ENCODE data around the gene PCDHB14. TPM values are rescaled to one million over a fixed set of nuclear protein-coding genes. Genes with fewer than 3 reads are reported as not detected.
A peak's percentile ranks its signal among the peaks of the same experiment; 100 is the strongest.
"Not testable (repeated sequence)": the region's sequence is repeated elsewhere in the genome, so short reads cannot be mapped to it uniquely, and the experiment has no call there.

The PCDHB14 gene
- total RNA-seq, 1 experiment from 2014 or later: 0.40 TPM

DNA sequence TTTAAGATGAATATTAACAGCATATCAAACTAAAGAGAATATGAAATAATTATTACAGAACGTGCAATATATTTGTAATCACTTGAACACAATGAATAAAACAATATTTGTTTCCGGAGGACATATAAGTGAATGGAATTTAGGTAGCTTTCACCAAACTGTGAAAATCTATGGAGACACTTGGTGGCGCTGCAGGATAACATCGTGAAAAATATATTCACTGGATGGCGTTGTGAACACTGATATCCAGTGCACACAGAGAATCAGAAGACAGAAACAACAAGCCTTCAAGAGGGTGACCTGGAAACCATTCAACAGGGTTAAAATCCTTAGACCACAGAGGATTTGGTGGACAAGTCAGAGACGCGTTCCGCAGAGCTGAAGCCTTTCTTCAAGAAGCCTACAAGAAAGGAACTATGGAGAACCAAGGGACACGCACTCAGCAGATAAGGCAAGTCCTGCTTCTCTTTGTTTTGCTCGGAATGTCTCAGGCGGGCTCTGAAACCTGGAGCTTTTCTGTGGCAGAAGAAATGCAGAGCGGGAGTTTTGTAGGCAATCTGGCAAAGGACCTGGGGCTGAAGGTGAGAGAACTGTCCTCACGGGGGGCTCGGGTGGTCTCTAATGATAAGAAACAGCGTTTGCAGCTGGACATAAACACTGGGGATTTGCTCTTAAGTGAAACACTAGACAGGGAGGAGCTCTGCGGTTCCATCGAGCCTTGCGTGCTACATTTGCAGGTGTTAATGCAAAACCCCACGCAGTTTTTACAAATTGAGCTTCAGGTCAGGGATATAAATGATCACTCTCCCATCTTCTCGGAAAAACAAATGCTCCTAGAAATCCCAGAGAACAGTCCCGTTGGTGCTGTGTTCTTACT is 23.5 kb upstream of the PCDHB14 start, which contains the start of gene PCDHB11:
Gene PCDHB11 (plus strand): TSS at position 269 of the 877 bp plus-strand sequence. CDS start 148 bp downstream, at position 417.
- peak; percentile 60 for DNase-seq (ENCODE audit: low read depth, low spot score)
- in situ Hi-C loops (cut with HindIII; ENCODE audit: low pct_unique_long_range_greater_than_20kb, low sequenced_read_pairs): no loop called here

DNA sequence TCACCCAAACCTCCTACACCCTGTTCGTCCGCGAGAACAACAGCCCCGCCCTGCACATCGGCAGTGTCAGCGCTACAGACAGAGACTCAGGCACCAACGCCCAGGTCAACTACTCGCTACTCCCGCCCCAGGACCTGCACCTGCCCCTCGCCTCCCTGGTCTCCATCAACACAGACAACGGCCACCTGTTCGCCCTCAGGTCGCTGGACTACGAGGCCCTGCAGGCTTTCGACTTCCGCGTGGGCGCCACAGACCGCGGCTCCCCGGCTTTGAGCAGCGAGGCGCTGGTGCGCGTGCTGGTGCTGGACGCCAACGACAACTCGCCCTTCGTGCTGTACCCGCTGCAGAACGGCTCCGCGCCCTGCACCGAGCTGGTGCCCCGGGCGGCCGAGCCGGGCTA is 22.0 kb upstream of the PCDHB14 start:
- in situ Hi-C loops (cut with HindIII; ENCODE audit: low pct_unique_long_range_greater_than_20kb, low sequenced_read_pairs); DNase-seq (ENCODE audit: low read depth, low spot score): not testable (repeated sequence)

DNA sequence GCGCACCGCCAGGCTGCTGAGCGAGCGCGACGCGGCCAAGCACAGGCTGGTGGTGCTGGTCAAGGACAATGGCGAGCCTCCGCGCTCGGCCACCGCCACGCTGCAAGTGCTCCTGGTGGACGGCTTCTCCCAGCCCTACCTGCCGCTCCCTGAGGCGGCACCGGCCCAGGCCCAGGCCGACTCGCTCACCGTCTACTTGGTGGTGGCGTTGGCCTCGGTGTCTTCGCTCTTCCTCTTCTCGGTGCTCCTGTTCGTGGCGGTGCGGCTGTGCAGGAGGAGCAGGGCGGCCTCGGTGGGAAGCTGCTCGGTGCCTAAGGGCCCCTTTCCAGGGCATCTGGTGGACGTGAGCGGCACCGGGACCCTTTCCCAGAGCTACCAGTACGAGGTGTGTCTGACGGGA is 21.5 kb upstream of the PCDHB14 start:
- in situ Hi-C loops (cut with HindIII; ENCODE audit: low pct_unique_long_range_greater_than_20kb, low sequenced_read_pairs): not testable (repeated sequence)

DNA sequence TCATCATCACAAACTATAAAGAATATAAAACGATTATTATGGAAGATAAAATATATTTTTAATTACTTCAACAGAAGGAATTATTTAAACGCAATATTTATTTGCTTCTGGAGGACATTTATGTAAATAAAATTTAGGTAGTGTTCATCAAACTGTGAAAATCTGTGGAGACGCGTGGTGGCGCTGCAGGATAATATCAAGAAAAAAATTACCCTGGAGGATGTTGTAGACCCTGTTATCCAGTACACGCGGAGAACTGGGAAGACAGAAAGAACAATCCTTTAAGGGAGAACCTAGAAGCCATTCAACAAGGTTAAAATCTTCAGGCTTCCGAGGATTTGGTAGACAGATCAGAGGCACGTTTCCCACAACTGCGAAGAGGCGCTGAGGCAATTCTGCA is 14.7 kb upstream of the PCDHB14 start, which contains the start of gene PCDHB12:
Gene PCDHB12 (plus strand): TSS at position 242 of the 400 bp plus-strand sequence. CDS start 189 bp downstream, outside the sequence.
- DNase-seq (ENCODE audit: low read depth, low spot score): peak; percentile 55
- in situ Hi-C loops (cut with HindIII; ENCODE audit: low pct_unique_long_range_greater_than_20kb, low sequenced_read_pairs): no loop called here

More for the DNA sequence above, 21.5 kb upstream of the PCDHB14 start:
- DNase-seq (ENCODE audit: low read depth, low spot score): not testable (repeated sequence)

DNA sequence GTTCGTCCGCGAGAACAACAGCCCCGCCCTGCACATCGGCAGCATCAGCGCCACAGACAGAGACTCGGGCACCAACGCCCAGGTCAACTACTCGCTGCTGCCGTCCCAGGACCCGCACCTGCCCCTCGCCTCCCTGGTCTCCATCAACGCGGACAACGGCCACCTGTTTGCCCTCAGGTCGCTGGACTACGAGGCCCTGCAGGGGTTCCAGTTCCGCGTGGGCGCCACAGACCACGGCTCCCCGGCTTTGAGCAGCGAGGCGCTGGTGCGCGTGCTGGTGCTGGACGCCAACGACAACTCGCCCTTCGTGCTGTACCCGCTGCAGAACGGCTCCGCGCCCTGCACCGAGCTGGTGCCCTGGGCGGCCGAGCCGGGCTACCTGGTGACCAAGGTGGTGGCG is 12.9 kb upstream of the PCDHB14 start:
- DNase-seq (ENCODE audit: low read depth, low spot score); in situ Hi-C loops (cut with HindIII; ENCODE audit: low pct_unique_long_range_greater_than_20kb, low sequenced_read_pairs): not testable (repeated sequence)

DNA sequence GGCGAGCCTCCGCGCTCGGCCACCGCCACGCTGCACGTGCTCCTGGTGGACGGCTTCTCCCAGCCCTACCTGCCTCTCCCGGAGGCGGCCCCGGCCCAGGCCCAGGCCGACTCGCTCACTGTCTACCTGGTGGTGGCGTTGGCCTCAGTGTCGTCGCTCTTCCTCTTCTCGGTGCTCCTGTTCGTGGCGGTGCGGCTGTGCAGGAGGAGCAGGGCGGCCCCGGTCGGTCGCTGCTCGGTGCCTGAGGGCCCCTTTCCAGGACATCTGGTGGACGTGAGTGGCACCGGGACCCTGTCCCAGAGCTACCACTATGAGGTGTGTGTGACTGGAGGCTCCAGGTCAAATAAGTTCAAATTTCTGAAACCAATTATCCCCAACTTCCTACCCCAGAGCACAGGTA is 12.3 kb upstream of the PCDHB14 start:
- DNase-seq (ENCODE audit: low read depth, low spot score); in situ Hi-C loops (cut with HindIII; ENCODE audit: low pct_unique_long_range_greater_than_20kb, low sequenced_read_pairs): not testable (repeated sequence)

DNA sequence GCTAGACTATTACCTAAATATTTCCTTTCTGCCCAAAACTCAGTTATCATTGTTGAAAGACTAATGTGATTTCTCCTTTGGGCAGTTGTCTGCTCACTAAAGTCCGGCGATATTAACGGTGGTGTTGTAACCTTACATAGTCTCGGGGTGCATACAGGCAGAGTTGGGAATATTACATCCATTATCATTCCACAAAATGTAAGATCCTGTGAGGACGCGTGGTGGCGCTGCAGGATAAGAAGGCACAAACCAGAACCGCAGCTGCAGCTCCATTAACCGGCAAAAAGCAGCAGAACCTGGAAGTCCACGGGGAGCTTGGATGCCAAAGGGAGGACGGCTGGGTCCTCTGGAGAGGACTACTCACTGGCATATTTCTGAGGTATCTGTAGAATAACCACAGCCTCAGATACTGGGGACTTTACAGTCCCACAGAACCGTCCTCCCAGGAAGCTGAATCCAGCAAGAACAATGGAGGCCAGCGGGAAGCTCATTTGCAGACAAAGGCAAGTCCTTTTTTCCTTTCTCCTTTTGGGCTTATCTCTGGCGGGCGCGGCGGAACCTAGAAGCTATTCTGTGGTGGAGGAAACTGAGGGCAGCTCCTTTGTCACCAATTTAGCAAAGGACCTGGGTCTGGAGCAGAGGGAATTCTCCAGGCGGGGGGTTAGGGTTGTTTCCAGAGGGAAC is 9.3 kb upstream of the PCDHB14 start, which contains the start of gene PCDHB13:
Gene PCDHB13 (plus strand): TSS at position 264 of the 684 bp plus-strand sequence. CDS start 205 bp downstream, at position 469.
- in situ Hi-C loops (cut with HindIII; ENCODE audit: low pct_unique_long_range_greater_than_20kb, low sequenced_read_pairs): not testable (repeated sequence)
- DNase-seq (ENCODE audit: low read depth, low spot score): peak; percentile 47

DNA sequence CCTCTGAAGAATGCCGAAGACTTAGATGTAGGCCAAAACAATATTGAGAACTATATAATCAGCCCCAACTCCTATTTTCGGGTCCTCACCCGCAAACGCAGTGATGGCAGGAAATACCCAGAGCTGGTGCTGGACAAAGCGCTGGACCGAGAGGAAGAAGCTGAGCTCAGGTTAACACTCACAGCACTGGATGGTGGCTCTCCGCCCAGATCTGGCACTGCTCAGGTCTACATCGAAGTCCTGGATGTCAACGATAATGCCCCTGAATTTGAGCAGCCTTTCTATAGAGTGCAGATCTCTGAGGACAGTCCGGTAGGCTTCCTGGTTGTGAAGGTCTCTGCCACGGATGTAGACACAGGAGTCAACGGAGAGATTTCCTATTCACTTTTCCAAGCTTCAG is 8.6 kb upstream of the PCDHB14 start:
- in situ Hi-C loops (cut with HindIII; ENCODE audit: low pct_unique_long_range_greater_than_20kb, low sequenced_read_pairs); DNase-seq (ENCODE audit: low read depth, low spot score): not testable (repeated sequence)

DNA sequence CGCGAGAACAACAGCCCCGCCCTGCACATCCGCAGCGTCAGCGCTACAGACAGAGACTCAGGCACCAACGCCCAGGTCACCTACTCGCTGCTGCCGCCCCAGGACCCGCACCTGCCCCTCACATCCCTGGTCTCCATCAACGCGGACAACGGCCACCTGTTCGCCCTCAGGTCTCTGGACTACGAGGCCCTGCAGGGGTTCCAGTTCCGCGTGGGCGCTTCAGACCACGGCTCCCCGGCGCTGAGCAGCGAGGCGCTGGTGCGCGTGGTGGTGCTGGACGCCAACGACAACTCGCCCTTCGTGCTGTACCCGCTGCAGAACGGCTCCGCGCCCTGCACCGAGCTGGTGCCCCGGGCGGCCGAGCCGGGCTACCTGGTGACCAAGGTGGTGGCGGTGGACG is 7.6 kb upstream of the PCDHB14 start:
- DNase-seq (ENCODE audit: low read depth, low spot score); in situ Hi-C loops (cut with HindIII; ENCODE audit: low pct_unique_long_range_greater_than_20kb, low sequenced_read_pairs): not testable (repeated sequence)

DNA sequence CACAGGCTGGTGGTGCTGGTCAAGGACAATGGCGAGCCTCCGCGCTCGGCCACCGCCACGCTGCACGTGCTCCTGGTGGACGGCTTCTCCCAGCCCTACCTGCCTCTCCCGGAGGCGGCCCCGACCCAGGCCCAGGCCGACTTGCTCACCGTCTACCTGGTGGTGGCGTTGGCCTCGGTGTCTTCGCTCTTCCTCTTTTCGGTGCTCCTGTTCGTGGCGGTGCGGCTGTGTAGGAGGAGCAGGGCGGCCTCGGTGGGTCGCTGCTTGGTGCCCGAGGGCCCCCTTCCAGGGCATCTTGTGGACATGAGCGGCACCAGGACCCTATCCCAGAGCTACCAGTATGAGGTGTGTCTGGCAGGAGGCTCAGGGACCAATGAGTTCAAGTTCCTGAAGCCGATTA is 7.1 kb upstream of the PCDHB14 start:
- DNase-seq (ENCODE audit: low read depth, low spot score); in situ Hi-C loops (cut with HindIII; ENCODE audit: low pct_unique_long_range_greater_than_20kb, low sequenced_read_pairs): not testable (repeated sequence)

DNA sequence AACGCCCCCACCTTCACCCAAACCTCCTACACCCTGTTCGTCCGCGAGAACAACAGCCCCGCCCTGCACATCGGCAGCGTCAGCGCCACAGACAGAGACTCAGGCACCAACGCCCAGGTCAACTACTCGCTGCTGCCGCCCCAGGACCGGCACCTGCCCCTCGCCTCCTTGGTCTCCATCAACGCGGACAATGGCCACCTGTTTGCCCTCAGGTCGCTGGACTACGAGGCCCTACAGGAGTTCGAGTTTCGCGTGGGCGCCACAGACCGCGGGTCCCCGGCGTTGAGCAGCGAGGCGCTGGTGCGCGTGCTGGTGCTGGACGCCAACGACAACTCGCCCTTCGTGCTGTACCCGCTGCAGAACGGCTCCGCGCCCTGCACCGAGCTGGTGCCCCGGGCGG is 1.7 kb downstream of the PCDHB14 start:
- DNase-seq (ENCODE audit: low read depth, low spot score); in situ Hi-C loops (cut with HindIII; ENCODE audit: low pct_unique_long_range_greater_than_20kb, low sequenced_read_pairs): not testable (repeated sequence)

DNA sequence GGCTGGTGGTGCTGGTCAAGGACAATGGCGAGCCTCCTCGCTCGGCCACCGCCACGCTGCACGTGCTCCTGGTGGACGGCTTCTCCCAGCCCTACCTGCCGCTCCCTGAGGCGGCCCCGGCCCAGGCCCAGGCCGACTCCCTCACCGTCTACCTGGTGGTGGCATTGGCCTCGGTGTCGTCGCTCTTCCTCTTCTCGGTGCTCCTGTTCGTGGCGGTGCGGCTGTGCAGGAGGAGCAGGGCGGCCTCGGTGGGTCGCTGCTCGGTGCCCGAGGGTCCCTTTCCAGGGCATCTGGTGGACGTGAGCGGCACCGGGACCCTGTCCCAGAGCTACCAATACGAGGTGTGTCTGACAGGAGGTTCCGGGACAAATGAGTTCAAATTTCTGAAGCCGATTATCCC is 2.3 kb downstream of the PCDHB14 start:
- DNase-seq (ENCODE audit: low read depth, low spot score); in situ Hi-C loops (cut with HindIII; ENCODE audit: low pct_unique_long_range_greater_than_20kb, low sequenced_read_pairs): not testable (repeated sequence)

DNA sequence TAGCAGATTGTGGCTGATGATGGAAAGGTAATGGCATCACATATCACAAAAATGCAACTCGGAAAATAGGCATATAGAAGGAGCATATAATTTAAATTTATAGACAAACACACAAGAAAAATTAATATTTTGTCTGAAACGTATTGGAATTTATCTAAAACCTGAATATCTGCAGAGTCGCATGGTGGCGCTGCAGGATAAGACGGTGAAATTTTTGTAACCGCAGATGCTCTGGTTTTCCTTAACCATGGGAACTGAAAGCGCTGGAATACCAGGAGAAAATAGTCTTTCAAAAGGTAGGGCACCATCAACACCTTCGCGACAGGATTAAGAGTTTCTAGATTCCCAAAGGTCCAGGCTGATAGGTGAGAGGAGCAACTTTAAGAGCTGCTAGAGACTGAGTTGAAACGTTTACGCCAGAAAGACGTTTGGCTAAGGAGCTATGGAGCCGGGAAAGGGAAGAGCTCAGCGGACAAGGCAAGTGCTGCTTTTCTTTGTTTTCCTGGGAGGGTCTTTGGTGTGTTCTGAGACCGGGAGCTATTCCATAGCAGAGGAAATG is 11.0 kb downstream of the PCDHB14 start:
- peak; percentile 34 for DNase-seq (ENCODE audit: low read depth, low spot score)
- in situ Hi-C loops (cut with HindIII; ENCODE audit: low pct_unique_long_range_greater_than_20kb, low sequenced_read_pairs): no loop called here

DNA sequence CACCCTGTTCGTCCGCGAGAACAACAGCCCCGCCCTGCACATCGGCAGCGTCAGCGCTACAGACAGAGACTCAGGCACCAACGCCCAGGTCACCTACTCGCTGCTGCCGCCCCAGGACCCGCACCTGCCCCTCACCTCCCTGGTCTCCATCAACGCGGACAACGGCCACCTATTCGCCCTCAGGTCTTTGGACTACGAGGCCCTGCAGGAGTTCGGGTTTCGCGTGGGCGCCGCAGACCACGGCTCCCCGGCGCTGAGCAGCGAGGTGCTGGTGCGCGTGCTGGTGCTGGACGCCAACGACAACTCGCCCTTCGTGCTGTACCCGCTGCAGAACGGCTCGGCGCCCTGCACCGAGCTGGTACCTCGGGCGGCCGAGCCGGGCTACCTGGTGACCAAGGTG is 12.8 kb downstream of the PCDHB14 start:
- DNase-seq (ENCODE audit: low read depth, low spot score); in situ Hi-C loops (cut with HindIII; ENCODE audit: low pct_unique_long_range_greater_than_20kb, low sequenced_read_pairs): not testable (repeated sequence)

DNA sequence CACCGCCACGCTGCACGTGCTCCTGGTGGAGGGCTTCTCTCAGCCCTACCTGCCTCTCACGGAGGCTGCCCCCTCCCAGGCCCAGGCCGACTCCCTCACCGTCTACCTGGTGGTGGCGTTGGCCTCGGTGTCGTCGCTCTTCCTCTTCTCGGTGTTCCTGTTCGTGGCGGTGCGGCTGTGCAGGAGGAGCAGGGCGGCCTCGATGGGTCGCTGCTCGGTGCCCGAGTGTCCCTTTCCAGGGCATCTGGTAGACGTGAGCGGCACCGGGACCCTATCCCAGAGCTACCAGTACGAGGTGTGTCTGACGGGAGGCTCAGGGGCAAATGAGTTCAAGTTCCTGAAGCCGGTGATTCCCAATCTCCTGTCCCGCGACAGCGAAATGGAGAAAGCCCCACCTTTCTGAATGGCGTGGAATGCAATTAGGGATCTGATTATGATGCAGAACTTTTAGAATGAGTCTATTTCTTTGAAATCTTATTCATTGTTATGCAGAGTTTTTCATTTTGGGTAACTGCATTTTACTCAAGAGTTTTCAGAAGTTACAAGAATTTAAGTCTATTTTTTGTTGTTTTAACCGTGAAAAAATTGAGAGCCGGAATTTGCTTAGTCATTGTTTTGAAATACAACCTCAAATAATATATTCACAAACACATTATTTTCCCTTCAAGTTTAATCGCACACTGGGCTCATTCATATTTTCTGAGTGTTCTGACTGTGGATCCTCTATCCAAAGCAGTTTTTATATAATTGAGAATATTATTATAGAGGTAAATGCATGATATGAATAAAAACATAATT is 13.6 kb downstream of the PCDHB14 start:
- in situ Hi-C loops (cut with HindIII; ENCODE audit: low pct_unique_long_range_greater_than_20kb, low sequenced_read_pairs): no loop called here
- no peak for DNase-seq (ENCODE audit: low read depth, low spot score)

DNA sequence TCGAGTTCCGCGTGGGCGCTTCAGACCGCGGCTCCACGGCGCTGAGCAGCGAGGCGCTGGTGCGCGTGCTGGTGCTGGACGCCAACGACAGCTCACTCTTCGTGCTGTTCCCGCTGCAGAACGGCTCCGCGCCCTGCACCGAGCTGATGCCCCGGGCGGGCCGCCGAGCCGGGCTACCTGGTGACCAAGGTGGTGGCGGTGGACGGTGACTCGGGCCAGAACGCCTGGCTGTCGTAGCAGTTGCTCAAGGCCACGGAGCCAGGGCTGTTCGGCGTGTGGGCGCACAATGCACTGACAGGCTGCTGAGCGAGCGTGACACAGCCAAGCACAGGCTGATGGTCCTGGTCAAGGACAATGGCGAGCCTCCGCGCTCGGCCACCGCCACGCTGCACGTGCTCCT is 18.4 kb downstream of the PCDHB14 start:
- in situ Hi-C loops (cut with HindIII; ENCODE audit: low pct_unique_long_range_greater_than_20kb, low sequenced_read_pairs): no loop called here
- no peak for DNase-seq (ENCODE audit: low read depth, low spot score)

DNA sequence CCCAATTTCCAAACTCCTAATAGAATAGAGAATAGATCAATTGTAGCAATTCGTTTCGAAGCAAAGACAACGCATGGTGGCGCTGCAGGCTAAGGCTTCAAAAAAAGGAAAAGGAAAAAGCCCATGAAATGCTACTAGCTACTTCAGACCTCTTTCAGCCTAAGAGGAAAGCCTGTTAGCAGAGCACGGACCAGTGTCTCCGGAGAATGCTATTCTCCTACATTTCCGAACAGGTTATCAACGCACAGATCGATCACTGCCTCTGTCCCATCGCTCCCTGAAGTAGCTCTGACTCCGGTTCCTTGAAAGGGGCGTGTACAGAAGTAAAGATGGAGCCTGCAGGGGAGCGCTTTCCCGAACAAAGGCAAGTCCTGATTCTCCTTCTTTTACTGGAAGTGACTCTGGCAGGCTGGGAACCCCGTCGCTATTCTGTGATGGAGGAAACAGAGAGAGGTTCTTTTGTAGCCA is 22.1 kb downstream of the PCDHB14 start, which contains the start of gene PCDHB15:
Gene PCDHB15 (plus strand): TSS at position 146 of the 468 bp plus-strand sequence. CDS start 184 bp downstream, at position 330.
- in situ Hi-C loops (cut with HindIII; ENCODE audit: low pct_unique_long_range_greater_than_20kb, low sequenced_read_pairs): no loop called here
- DNase-seq (ENCODE audit: low read depth, low spot score): peak; percentile 53

Data from SK-MEL-5 (cell line).